ENCODE measurements around the gene MAN1A1.

- TF ChIP-seq CTCF (IDR thresholded peaks at IDR 0.05) (no peak), MAZ (IDR thresholded peaks at IDR 0.05; ENCODE audit: borderline replicate concordance, low read depth, low read length) (no peak), RAD21 (conservative IDR thresholded peaks at IDR 0.05 in 1 of 2, IDR thresholded peaks at IDR 0.05 in 1 of 2) (no peak), NPAS2 (CRISPR knock-in tag; IDR thresholded peaks at IDR 0.05; ENCODE audit: borderline replicate concordance) (no peak), RFX5 (IDR thresholded peaks at IDR 0.05) (no peak), CEBPB (IDR thresholded peaks at IDR 0.05) (no peak), USF2 (IDR thresholded peaks at IDR 0.05) (no peak), KDM1A (IDR thresholded peaks at IDR 0.05; ENCODE audit: low read depth) (no peak), ZFP36 (IDR thresholded peaks at IDR 0.05; ENCODE audit: borderline replicate concordance, partially characterized antibody) (no peak), POLR2A (IDR thresholded peaks at IDR 0.05; ENCODE audit: low read length) (no peak), MAX (IDR thresholded peaks at IDR 0.05) (no peak), HMGXB4 (CRISPR knock-in tag; IDR thresholded peaks at IDR 0.05; ENCODE audit: borderline replicate concordance) (no peak), REST (IDR thresholded peaks at IDR 0.05) (no peak)
Measured at GRCh38 chr6:119237177-119237715, 112.3 kb downstream of the MAN1A1 start.
